NCI-H748 (cell line): ENCODE measurements around the gene GLT6D1.
A peak's percentile ranks its signal among the peaks of the same experiment; 100 is the strongest.

ENCODE experiments used
- DNase-seq: peaks from one replicate; lab custom pipeline; 2025; ENCODE audit not compliant: unreplicated experiment; lab: John Stamatoyannopoulos, UW

GLT6D1 gene

DNA sequence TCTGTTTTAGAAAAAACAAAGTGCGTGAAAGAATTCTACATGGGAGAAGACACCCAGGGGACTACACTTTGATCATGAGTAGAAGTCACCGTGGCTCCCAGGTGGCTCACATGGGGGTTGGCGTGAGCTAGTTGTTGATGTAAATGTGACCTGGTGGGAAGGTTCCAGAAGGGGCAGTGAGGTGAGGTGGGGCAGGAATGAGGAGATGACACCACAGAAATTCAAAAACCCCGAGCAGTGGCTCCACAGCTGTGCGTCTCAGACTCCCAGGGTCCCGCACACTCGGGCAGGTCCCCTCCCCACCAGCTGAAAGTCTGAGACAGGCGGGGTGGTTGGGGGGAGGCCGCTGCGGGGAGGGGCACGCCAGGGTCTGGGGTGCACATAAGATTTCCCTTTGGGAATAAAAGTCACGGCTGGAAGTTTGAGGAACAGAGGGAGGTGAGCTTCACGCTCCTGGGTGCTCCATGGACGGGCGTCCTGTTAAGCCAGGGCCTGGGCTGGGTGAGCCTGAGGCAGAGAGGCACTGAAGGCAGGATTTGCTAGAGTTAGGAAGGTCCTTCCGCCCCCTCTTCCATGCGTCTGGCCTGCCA lies 29.9 kb downstream of the GLT6D1 start:
- no peak for DNase-seq

DNA sequence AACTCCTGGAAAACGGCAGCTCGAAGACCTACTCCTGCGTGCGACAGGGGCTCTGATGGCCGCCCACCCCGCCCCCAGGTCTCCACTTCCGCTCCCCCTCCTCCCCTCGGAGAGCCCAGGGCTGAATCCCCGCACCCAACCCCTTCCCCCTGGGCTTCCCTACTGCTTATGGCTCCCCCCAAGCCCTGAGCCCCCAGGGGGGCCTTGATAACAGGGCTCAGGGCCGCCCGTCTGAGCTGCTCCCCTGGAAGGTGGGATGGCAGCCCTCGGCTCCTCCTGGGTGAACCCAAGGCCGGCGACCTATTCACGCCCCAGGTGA lies 30.4 kb downstream of the GLT6D1 start:
- no peak for DNase-seq

DNA sequence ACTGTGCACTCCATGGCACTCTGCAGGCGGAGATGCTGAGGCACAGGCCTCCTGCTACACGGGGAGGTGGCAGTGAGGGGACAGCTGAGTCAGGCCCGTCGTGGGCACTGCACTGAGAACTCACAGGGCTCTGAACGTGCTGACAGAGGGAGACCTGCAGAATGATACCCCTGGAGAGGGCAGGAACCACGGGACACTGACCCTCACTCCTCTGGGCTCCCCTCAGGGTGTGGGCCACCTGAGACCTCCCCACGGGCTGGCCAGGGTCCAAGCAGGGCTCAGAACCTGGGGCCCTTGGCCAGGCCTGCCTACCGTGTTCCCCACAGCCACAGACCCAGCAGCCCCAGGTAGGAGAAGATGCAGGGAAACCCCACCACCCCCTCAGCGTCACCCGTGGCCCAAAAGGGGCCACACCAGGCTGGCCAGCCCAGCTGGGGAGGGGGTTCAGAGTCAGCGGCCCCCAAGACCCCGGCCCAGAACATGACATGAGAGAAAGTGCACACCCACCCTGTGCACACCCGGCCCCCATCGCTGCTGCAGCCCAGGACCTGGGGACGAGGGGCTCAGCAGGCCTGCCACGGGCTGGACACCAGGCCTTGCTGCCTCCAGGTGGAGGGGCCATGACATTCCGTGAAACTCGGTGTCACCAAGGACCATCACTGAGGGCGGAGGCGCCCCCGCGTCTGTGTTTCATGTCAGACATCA lies 30.9 kb downstream of the GLT6D1 start:
- no peak for DNase-seq

DNA sequence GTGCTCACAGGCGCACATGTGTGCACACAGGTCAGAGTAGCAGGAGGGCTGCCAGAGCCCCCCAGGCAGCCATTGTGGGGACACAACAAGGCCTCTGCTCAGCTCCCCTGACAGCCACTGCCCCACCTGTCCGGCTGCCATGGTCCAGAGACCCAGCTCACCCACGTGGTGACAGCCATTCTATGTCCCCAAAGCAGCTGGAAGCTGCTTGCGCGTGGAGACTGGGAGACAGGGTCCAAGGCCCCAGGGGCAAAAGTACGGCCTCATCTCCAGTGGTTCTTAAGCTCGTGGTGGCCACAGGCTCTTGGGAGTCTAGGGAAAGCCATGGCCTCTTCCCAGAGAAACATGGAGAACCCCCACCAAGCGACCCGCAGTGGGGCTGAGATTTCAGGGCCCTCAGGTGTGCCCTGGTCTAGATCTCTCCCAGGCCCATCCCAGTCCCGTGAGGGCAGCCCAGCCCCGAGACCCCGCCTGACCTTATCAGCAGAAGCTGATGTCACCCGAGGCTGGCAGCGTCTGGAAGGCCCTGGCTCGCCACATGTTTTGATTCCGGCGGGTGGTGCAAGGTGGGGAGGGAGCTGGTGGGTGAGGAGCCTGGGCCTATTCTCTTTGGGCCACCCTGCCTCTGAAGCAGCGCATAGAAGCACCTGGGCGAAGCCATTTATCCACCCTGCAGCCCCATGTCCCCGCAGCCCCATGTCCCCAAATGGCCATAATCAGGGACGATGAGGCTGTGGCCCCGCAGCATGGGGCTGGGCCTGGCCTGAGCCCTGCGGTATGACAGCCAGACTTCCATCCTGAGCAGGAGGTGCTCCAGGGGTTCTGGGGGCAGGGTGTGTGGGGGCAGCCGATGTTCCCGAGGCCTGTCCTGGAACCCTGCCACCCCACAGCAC lies 31.7 kb downstream of the GLT6D1 start:
- no peak for DNase-seq

DNA sequence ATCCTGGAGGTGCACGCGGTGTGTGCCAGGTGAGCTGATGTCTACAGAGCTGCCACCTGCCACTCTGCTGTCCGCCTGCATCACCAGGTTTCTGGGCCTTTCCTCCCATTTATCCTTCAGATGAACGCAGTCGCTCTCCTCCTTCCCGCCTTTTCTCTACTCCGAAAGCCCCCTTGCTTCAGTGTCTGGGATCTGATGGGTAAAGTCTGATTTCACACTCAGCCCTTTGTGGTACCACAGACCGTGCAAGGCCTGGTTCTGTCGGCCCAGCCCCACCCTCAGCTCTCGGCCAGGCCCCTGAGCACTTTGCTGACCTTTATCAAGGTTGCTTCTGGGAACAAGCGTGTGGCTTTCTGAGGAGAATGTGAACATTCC lies 32.5 kb downstream of the GLT6D1 start:
- no peak for DNase-seq

DNA sequence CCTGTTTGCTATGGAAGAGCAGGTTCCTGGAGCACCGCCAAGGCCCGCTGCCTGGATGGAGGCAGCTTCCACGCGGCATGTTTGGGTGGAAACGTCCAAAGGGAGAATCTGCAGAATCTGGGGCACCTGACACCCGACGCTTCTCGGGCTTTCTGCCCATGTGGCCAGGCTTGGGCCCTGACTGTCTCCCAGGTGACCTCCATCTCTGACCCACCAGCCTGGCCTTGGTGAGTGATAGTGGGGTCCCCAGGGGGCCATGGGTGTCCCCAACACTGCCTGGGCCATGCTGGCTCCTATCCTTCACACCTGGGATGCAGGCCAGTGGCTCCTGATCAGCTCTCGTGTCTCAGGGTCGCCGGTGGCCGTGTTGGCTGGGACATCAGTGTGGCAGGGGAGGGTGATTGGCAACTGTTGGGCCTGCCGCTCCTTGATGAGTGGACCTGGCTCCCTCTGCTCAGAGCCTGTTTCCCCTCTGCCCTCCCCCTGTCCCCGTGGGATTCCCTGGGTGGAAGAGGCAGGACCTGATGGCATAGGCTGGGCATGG lies 34.0 kb downstream of the GLT6D1 start:
- DNase-seq = no peak

DNA sequence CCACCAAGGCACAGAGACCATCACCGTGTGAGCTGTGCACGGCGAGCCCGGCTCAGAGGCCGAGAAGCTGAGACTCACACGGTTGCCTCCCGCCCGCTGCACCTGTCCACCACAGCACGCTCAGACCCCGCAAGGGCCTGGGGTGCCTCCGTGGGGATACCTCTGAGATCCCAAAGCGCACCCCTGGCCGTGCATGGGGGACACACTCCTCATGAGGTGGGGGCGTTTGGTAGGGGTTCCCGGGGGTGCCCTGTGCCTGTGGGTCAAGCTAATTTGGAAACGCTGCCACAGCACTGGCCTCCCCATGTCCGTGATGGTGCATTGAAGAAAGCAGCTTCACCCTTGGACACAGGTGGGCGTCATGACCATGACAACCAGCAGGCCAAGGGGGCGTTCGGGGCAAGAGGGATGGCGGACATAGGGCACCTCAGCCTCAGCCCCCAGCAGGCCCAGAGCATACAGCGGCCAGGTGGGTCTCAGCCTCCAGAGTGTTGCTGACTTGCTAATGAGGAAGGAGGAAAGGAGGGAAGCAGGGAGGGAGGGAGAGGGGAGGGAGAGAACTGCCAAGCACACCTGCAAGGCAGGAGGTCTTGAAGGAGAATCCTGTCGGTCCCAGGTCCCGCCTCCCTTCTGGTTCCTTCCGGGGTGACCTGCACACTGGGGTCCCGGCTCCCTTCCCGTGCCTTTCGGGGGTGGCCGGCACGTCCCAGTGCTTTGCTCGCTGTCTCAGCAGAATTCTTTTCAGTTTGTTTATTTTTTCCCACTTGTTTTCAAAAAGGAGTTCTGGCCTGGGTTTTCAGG lies 34.7 kb downstream of the GLT6D1 start:
- no peak for DNase-seq

DNA sequence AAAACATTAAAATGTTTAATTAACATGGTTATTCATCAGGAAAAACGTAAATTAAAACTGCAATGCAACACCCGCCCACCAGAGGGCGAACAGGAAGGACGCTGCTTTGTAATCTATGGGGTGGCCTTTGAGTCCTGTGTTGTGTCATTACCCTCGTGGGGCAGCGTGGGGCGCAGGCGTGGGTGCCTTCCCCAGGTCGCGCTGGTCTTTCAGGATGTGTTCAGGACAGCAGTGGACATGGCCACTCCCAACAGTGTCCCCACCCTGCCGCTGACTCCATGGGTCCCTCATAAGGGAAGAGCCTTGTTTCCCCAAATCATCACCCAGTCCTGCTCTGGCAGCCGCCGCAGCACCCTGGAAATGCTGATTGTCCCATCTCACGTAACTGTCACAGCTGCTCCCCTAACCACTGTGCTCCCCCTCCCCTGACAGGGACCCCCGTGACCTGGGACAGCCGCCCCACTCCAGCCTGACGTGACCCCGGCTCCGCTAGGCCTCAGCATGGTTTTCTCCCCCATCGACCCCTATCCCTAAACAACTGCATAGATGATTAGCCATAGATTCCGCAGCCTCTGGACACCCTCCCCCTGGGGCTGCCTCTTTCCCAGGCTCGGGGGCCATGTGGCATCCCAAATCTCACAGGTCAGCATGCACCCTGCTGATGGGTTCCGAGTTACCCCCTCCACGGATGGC lies 36.4 kb downstream of the GLT6D1 start:
- DNase-seq = peak; percentile 41

DNA sequence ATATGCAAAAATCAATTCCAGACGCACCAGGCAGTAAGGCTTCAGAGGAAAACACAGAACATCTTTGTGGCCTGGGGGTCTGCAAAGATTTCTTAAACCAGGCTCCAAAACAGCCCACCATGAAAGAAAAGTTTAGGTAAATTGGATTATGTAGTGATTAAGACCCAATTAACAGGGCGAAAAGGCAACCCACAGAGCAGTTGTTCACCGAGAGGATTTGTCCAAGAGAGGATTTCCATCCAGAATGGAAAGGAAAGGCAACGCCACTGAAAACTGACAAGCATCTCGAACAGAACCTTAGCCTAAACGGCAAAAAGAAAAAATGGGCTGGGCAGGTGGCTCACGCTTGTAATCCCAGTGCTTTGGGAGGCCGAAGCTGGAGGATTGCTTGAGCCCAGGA lies 37.4 kb downstream of the GLT6D1 start:
- DNase-seq = no peak

DNA sequence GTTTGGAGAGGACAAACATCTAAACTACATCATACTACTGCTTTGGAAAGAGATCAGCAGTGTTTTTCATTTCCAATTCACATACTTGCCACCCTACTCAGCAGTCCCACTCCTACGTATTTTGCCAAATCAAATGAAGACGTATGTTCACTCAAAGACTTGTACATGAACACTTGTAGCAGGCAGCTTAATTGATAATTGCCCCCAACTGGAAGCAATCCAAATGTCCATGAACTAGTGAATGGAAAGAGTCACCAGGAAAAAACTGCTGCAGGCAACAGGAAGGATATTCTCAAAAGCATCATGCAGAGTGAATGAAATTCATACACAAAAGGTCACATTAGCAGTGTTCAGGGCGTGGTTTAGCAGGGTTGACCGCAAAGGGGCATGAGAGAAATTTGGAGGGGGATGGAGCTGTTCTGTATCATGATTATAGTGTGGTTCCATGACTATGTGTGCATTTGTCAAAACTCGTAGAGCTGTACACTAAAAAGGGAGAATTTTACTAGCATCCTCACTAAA lies 39.0 kb downstream of the GLT6D1 start:
- peak; percentile 31 for DNase-seq

DNA sequence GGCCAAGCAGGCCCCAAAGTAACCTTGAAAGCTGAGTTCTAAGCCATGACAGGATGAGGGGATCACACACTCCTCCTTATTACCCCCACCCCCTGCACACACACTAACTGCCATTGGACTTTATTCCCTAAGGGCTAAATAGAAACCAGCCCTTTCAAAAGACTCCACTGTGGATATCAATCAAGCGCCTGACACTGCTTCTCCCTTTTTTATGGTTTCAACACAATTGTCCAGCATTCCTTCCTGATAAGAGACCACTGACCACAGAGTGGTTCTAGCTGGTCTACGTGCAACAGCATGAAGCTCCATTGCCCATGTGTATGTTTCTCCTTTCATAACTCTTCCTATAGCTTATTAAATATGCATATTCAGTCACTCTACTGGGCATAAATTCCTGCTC lies 43.1 kb downstream of the GLT6D1 start:
- DNase-seq = no peak

DNA sequence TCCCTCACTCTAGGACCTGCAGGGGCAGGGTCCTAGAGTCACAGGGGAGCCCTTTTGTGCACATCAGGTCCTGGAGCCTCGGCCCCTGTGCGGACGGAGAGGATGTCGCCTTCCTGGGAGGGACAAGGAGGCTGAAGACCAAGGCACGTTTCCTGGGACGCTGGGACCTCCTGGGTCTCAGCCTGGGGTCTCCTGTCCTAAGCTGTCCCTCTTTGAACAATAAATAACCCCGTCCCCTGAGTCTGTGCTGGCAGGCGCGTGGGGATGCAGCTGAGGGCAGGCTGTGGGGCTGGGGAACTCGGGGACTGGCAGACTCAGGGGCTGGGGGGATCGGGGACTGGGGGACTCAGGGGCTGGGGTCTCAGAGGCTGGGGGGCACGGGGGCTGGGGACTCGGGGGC lies 46.7 kb downstream of the GLT6D1 start:
- DNase-seq = no peak

DNA sequence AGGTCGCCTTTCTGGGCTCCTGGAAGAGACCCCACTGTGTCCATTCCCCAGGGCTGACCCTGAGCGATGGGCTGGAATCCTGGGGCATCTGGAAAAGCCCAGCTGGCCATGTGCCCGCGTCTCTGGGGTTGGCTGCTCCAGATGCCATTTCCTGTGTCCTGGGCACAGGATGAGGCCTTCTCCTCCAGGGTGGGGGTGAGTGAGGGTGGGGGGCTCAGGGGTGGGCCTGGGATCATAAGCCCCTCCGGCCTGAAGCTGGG lies 47.1 kb downstream of the GLT6D1 start:
- DNase-seq = no peak

DNA sequence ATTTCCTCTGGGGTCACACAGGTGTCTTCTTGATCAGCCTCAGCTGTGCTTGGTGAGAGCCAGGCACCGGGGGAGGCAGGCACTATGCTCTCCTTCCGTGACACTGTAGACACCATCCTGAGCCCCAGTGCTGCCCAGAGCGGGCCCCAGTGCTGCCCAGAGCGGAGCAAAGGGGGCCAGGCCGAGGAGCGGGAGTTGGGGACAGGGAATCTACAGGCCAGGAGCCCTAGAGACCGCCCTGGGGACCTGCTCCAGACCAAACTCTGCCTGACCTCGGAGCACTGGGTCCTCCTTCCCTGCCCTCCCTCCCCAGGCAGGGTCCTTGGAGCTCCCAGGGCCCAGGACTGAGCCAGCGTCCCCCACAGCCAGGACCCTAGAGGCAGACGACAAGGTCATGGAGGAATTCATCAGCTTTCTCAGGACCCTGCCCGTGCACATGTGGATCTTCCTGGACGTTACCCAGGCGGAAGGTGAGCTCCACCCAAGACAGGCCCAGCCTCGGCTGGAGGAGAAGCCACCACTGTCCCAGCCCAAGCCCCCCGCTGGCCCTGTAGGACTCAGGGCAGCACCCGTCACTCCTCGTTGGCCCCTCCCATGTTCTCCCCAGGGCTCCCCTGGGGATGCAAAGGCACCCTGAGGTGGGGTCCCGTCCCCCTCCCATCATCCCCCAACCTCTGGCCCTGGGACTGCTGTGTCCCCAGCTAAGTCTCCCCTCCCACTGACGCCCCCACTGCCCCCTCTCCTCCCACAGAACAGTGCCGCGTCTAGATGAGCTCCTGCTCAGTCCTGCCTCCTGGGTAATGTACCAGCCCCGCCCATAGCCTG lies 47.6 kb downstream of the GLT6D1 start:
- DNase-seq = no peak

DNA sequence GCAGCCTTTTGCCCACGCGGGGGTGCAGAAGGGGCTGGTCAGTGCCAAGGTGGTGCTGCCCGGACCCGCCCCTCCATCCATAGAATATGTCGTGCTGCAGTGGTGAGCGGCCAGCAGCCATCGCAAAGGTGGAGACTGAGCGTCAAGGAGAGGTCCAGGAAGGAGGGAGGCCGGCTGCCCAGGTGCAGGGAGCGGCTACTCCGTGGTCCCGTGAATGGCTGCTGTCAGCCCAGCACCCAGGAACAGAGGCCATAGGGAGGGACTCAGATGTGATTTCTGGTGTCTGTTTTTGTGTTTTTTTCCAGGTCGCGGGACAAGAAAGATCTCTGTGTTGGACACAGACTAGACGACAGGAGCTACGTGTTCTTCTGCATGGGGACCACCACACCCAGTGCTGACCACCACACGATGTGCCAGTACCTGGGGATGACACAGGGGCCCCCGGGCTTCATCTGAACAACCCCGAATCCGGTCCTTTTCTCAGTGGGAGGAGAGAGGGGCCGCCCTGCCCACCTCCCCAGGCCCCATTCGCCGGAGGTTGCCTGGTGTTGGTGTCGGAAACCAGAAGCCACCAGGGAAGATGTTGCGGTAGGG lies 48.8 kb downstream of the GLT6D1 start:
- DNase-seq = no peak

DNA sequence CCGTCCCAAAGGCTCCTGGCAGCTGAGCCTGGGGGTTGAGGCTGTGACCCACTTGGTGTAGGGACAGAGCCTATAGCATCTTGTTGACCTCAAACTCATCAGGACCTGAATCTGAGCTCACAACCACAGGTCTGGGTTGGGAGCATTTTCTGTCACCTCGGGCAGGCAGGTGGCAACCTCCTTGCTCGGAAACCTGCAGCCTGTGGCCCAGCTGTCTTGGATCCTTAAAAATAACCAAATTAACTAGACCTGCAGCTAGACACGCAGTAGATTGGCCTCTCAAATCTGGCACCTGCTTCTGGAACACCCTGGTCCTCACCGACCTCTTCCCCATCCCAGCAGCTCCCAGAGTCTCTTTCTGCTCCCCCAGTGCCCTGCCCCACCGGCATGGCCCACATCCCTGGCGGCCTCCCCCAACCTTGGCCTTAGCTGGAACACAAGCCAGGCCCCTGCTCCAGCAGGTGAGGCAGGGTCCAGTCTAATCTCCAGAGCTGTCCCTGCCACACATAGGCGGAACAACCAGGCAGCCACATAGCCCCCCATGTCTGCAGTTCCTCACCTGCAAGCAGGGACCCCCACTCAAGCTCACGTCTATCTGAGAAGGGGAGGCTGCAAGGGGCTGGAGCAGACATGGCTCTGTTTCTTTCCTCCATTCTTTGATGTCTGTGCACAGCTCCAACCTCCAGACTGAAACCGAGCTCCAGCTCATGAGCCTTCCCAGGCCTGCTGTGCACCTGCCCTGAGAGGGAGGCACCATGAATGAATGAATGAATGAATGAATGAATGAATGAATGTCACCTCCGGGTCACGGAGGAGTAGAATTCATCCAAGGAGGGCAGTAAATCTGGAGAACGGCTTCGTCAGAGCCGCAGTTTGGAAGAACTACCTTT lies 49.5 kb downstream of the GLT6D1 start:
- no peak for DNase-seq

DNA sequence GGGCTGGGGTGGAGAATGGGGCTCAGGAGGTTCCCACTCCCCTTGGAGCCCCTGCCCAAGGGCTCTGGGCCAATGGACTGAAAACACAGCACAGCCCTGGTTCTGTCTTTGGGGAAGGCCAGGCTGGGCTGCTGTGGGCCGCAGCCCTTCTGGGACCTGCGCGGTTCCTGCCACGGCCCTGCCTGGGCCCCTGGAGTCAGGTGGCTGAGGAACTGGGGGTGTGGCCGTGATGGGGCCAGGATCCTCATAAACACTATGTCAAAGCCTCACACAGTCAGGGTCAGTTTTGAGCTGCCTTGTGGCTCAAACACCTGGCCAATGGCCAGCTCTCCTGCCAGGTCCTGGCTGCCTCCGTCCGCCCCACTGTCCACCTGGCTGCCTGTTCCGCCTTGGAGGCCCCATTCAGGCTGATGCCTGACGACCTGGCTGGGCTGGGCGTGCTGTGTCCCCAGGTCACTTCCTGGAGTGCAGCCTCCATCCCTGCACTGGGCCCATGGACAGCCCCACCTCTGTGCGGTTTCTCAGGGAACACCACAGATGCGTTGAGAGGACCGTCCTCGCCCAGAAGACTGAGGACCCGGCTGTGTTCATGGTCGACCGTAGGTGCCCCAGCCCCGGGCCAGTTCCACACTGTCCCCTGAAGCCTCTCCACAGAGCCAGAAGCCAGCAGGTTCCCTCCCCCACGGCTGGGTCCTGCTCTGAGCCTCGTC lies 50.3 kb downstream of the GLT6D1 start:
- no peak for DNase-seq

DNA sequence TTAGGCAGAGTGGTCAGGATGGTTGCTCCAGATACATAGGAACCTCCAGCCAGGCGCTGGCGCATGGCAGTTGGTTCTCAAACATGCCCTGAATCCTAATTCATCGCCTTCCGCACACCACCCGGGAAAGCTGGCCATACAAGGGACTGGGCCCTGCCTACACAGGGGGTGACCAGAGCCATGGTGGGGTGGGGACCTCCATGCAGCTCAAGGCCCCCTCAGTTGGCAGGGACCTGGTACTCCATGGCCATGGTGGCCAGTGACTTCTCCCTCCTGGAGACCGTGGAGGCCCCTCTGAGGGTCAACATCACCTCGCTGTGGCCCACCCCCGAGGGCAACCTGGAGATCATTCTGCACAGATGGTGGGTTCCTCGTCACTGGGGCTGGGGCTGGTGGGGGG lies 51.0 kb downstream of the GLT6D1 start:
- no peak for DNase-seq
